ENCODE measurements around the gene NOTCH2. TPM values are rescaled to one million over a fixed set of nuclear protein-coding genes. Genes with fewer than 3 reads are reported as not detected.

The NOTCH2 gene
- total and polyA plus RNA-seq, 4 donors, result 8.7 to 55.3 (median 27.4) TPM

DNA sequence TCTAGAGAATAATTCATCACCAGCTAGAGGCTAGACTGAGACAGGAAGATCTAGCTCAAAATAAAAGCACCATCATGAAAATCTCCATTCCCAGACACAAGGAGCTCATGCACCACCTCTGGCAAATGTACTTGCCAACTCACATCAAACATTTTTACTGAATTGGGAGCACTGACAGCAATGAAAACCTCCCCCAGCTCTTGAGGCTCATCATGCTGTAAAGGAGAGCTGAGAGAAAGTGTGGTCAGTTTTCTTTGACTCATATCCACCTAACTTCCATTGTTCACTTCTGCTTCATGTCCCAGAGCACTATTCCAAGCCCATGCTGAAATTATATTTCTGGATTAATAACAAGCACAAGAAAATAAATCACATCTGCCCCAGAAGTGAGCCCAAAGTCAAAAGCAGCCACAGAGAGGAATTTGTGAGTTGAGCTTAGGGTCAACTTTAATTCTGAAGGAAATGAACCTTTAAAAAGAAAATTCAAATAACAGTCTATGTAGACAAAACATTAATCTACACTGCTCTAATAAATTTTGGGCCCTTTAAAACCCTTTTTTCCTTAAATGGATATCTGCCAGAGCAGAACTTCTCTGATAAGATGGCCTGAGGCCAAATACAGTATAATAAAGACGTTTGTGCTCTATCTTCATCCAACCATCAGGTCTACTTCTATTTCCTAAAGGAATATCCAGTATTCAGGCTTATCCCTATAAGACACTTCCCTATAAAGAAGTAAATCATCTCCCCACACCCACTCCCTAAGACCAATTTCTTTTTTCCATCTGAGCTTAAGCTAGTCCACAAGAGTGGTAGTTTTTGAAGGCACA lies 87.3 kb downstream of the NOTCH2 start:
- no peak for DNase-seq (ENCODE audit: low spot score)
- Histone ChIP-seq H3K27me3 (ENCODE audit: control insufficient read depth in 4 of 4, insufficient read depth in 4 of 4, low read length in 3 of 4) (no peaks in the 10 kb centered on the region), H3K36me3 (ENCODE audit: control insufficient read depth in 4 of 4, insufficient read depth in 3 of 4, low read depth in 1 of 4, low read length in 3 of 4) (peaks cover 0 to 20% (median 9%) of the 10 kb centered on the region in 4 donors), H3K27ac (ENCODE audit: low read depth in 1 of 2, low read length in 2 of 2) (no peak overlapping the region), H3K9me3 (ENCODE audit: control insufficient read depth in 4 of 4, low read length in 3 of 4) (no peaks in the 10 kb centered on the region), H3K4me1 (ENCODE audit: control insufficient read depth in 4 of 4, insufficient read depth in 4 of 4, low read length in 3 of 4) (peaks cover 0 to 3% (median 0%) of the 10 kb centered on the region in 4 donors), H3K9ac (ENCODE audit: low read depth in 1 of 2, low read length in 2 of 2) (no peak overlapping the region), H3K4me3 (ENCODE audit: low read depth in 1 of 3, low read length in 3 of 3) (no peak overlapping the region)
- WGBS, result 25% methylated on average over 1 of the region's 1 CpG
- TF ChIP-seq SP1 (IDR thresholded peaks at IDR 0.05) (no peak), JUND (IDR thresholded peaks at IDR 0.05) (no peak)

DNA sequence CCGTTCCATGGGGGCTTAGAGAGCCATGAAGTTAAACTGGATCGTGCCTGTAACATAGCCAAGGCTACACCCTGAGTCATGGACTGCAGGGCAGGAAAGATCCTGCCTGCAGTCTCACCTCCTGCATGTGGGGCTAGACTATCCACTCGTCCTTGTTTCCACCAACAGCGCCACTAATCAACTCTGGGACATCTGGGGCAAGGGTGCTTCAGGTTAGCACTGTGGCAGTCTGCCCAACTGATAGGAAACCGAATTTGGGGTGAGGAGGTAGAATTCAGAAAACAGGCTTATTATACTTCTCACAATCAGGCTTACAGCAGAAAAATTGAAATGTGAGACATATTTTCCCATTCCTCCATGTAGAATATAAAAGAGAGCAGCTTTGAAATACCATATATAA lies 88.0 kb downstream of the NOTCH2 start:
- 75% methylated on average over 5 of the region's 5 CpGs for WGBS
- TF ChIP-seq YY1 (IDR thresholded peaks at IDR 0.05) (no peak), SP1 (IDR thresholded peaks at IDR 0.05) (no peak), GABPA (IDR thresholded peaks at IDR 0.05 in 1 of 2, conservative IDR thresholded peaks at IDR 0.05 in 1 of 2) (no peak), FOXA2 (IDR thresholded peaks at IDR 0.05) (no peak), HNF4G (IDR thresholded peaks at IDR 0.05) (no peak), JUND (IDR thresholded peaks at IDR 0.05) (no peak), HNF4A (conservative IDR thresholded peaks at IDR 0.05) (no peak), RXRA (IDR thresholded peaks at IDR 0.05) (no peak), NR2F2 (IDR thresholded peaks at IDR 0.05) (no peak), RAD21 (IDR thresholded peaks at IDR 0.05) (no peak), TAF1 (conservative IDR thresholded peaks at IDR 0.05) (no peak)
- TF ChIP-seq, protein P1, sequence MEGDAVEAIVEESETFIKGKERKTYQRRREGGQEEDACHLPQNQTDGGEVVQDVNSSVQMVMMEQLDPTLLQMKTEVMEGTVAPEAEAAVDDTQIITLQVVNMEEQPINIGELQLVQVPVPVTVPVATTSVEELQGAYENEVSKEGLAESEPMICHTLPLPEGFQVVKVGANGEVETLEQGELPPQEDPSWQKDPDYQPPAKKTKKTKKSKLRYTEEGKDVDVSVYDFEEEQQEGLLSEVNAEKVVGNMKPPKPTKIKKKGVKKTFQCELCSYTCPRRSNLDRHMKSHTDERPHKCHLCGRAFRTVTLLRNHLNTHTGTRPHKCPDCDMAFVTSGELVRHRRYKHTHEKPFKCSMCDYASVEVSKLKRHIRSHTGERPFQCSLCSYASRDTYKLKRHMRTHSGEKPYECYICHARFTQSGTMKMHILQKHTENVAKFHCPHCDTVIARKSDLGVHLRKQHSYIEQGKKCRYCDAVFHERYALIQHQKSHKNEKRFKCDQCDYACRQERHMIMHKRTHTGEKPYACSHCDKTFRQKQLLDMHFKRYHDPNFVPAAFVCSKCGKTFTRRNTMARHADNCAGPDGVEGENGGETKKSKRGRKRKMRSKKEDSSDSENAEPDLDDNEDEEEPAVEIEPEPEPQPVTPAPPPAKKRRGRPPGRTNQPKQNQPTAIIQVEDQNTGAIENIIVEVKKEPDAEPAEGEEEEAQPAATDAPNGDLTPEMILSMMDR (IDR thresholded peaks at IDR 0.05; ENCODE audit: low read depth, low read length, missing input control), result no peak
- TF ChIP-seq, protein P2, sequence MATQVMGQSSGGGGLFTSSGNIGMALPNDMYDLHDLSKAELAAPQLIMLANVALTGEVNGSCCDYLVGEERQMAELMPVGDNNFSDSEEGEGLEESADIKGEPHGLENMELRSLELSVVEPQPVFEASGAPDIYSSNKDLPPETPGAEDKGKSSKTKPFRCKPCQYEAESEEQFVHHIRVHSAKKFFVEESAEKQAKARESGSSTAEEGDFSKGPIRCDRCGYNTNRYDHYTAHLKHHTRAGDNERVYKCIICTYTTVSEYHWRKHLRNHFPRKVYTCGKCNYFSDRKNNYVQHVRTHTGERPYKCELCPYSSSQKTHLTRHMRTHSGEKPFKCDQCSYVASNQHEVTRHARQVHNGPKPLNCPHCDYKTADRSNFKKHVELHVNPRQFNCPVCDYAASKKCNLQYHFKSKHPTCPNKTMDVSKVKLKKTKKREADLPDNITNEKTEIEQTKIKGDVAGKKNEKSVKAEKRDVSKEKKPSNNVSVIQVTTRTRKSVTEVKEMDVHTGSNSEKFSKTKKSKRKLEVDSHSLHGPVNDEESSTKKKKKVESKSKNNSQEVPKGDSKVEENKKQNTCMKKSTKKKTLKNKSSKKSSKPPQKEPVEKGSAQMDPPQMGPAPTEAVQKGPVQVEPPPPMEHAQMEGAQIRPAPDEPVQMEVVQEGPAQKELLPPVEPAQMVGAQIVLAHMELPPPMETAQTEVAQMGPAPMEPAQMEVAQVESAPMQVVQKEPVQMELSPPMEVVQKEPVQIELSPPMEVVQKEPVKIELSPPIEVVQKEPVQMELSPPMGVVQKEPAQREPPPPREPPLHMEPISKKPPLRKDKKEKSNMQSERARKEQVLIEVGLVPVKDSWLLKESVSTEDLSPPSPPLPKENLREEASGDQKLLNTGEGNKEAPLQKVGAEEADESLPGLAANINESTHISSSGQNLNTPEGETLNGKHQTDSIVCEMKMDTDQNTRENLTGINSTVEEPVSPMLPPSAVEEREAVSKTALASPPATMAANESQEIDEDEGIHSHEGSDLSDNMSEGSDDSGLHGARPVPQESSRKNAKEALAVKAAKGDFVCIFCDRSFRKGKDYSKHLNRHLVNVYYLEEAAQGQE (IDR thresholded peaks at IDR 0.05), result no peak
- TF ChIP-seq, protein P3, sequence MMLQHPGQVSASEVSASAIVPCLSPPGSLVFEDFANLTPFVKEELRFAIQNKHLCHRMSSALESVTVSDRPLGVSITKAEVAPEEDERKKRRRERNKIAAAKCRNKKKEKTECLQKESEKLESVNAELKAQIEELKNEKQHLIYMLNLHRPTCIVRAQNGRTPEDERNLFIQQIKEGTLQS (IDR thresholded peaks at IDR 0.05), result no peak
- TF ChIP-seq, protein P4, sequence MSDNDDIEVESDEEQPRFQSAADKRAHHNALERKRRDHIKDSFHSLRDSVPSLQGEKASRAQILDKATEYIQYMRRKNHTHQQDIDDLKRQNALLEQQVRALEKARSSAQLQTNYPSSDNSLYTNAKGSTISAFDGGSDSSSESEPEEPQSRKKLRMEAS (IDR thresholded peaks at IDR 0.05), result no peak
- TF ChIP-seq, protein P5, sequence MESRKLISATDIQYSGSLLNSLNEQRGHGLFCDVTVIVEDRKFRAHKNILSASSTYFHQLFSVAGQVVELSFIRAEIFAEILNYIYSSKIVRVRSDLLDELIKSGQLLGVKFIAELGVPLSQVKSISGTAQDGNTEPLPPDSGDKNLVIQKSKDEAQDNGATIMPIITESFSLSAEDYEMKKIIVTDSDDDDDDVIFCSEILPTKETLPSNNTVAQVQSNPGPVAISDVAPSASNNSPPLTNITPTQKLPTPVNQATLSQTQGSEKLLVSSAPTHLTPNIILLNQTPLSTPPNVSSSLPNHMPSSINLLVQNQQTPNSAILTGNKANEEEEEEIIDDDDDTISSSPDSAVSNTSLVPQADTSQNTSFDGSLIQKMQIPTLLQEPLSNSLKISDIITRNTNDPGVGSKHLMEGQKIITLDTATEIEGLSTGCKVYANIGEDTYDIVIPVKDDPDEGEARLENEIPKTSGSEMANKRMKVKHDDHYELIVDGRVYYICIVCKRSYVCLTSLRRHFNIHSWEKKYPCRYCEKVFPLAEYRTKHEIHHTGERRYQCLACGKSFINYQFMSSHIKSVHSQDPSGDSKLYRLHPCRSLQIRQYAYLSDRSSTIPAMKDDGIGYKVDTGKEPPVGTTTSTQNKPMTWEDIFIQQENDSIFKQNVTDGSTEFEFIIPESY (IDR thresholded peaks at IDR 0.05), result no peak
- H3K27ac ChIP-seq (ENCODE audit: low read depth in 1 of 2, low read length in 2 of 2), result no peak overlapping the region
- no peaks in the 10 kb centered on the region for H3K9me3 ChIP-seq (ENCODE audit: control insufficient read depth in 4 of 4, low read length in 3 of 4)
- peaks cover 0 to 3% (median 0%) of the 10 kb centered on the region in 4 donors for H3K4me1 ChIP-seq (ENCODE audit: control insufficient read depth in 4 of 4, insufficient read depth in 4 of 4, low read length in 3 of 4)
- no peak overlapping the region for H3K9ac ChIP-seq (ENCODE audit: low read depth in 1 of 2, low read length in 2 of 2)
- DNase-seq (ENCODE audit: low spot score), result peak; percentile 49
- H3K36me3 ChIP-seq (ENCODE audit: control insufficient read depth in 4 of 4, insufficient read depth in 3 of 4, low read depth in 1 of 4, low read length in 3 of 4), result peaks cover 0 to 16% (median 5%) of the 10 kb centered on the region in 4 donors
- no peak overlapping the region for H3K4me3 ChIP-seq (ENCODE audit: low read depth in 1 of 3, low read length in 3 of 3)
- no peaks in the 10 kb centered on the region for H3K27me3 ChIP-seq (ENCODE audit: control insufficient read depth in 4 of 4, insufficient read depth in 4 of 4, low read length in 3 of 4)
